Gastrocnemius medialis (tissue), 4 donors: Measurements from ENCODE around the gene PGF. TPM values are rescaled to one million over a fixed set of nuclear protein-coding genes. Genes with fewer than 3 reads are reported as not detected.

Experiments
- ATAC-seq, 2 donors: fragments of 150-250 bp; one replicate each; pipeline ENCODE4 v1.9.1; 2016
- DNase-seq, 2 donors: peaks; one replicate each; pipeline ENCODE4 v3.0.0-alpha.2; 2019
- H3K27ac ChIP-seq, 4 donors: fragments of 200-600 bp; sonication (generic); 1 replicate in 1 of 4; 2 replicates in 3 of 4; pipeline ENCODE4 v1.5.1; 2016 to 2018; ENCODE audit warnings: mild to moderate bottlenecking in 2 of 4, moderate library complexity in 1 of 4
- H3K27me3 ChIP-seq, 3 donors: fragments of 200-600 bp; sonication (generic) in 2 of 3; 1 replicate in 1 of 3; 2 replicates in 2 of 3; pipeline versions ENCODE4 v1.5.1 to v1.6.0; 2016 to 2019; ENCODE audit warnings: mild to moderate bottlenecking in 1 of 3, moderate library complexity in 1 of 3
- H3K36me3 ChIP-seq, 2 donors: fragments of 200-600 bp; sonication (generic) in 1 of 2; one replicate each; pipeline ENCODE4 v1.5.1; 2017 to 2018
- H3K4me1 ChIP-seq, 2 donors: fragments of 200-600 bp; sonication (generic) in 1 of 2; one replicate each; pipeline ENCODE4 v1.5.1; 2016 to 2017; ENCODE audit warnings: mild to moderate bottlenecking in 2 of 2
- H3K4me3 ChIP-seq, 4 donors: fragments of 200-600 bp; sonication (generic) in 3 of 4; 1 replicate in 1 of 4; 2 replicates in 3 of 4; pipeline ENCODE4 v1.5.1; 2016 to 2019; ENCODE audit warnings: mild to moderate bottlenecking in 2 of 4
- H3K9me3 ChIP-seq, 3 donors: fragments of 200-600 bp; sonication (generic) in 2 of 3; 1 replicate in 1 of 3; 2 replicates in 2 of 3; pipeline ENCODE4 v1.5.1; 2016 to 2019
- CTCF ChIP-seq, 5 experiments: fragments of 450-650 bp in 3 of 5; fragments of 200-600 bp in 2 of 5; sonication (generic) in 2 of 5; IDR thresholded peaks in 4 of 5; conservative IDR thresholded peaks in 1 of 5; 1 replicate in 4 of 5; 2 replicates in 1 of 5; pipeline ENCODE4 v1.5.1; 2016 to 2019; ENCODE audit warnings: antibody characterized with exemption in 5 of 5, mild to moderate bottlenecking in 3 of 5, moderate library complexity in 3 of 5
- POLR2A ChIP-seq, 2 donors: fragments of 450-650 bp; IDR thresholded peaks; one replicate each; pipeline ENCODE4 v1.6.1; 2017; ENCODE audit warnings: antibody characterized with exemption in 2 of 2, mild to moderate bottlenecking in 2 of 2, moderate library complexity in 2 of 2
- in situ Hi-C, 4 donors: fragments of 200-750 bp; cut with MboI; loops; one replicate each; pipeline versions ENCODE4 v1.15.0 to v1.8.0; 2017; ENCODE audit warnings: low sequenced_read_pairs in 4 of 4
- intact Hi-C: fragments of 100-400 bp; cut with DNase I; formaldehyde crosslinking; loops from one replicate; pipeline ENCODE4 v1.15.1; 2023; ENCODE audit warnings: low total_unique reads
- total RNA-seq, 4 donors: library from RNA; depleted of rRNA; stranded (reverse); fragments of >200 nt; gene quantifications; one replicate each; pipeline versions ENCODE4 v1.1.0 to v1.2.3, GENCODE V29; 2016

PGF gene
- total RNA-seq, 4 donors from 2014 or later, result 2.2 to 7.8 (median 3.8) TPM

- Histone ChIP-seq H3K36me3 (no peaks in the 10 kb centered on the region), H3K4me1 (peaks cover 9 to 11% of the 10 kb centered on the region in 2 donors), H3K27ac (no peak overlapping the region), H3K9me3 (no peaks in the 10 kb centered on the region), H3K27me3 (no peaks in the 10 kb centered on the region), H3K4me3 (no peak overlapping the region)
- ATAC-seq (no peak), DNase-seq (no peak)
- intact Hi-C loops (loop anchor here (5.0 kb wide), 1 partner anchor 37 kb away; no protein-coding TSS in a partner anchor), in situ Hi-C loops (loop anchor here in 2 of 4 donors (25.0 kb wide), 1 partner anchor 138 kb away; no protein-coding TSS in a partner anchor)
- TF ChIP-seq CTCF (IDR thresholded peaks at IDR 0.05 in 4 of 5, conservative IDR thresholded peaks at IDR 0.05 in 1 of 5) (no peak), POLR2A (IDR thresholded peaks at IDR 0.05) (no peak)
Measured at GRCh38 chr14:74949191-74949601, 6.2 kb downstream of the PGF start.

GRCh38 chr14:74948228-74949175, 6.9 kb downstream of the PGF start:
- in situ Hi-C loops, result loop anchor here in 2 of 4 donors (25.0 kb wide), 1 partner anchor 139 kb away; no protein-coding TSS in a partner anchor
- Histone ChIP-seq H3K4me1 (peaks cover 9 to 11% of the 10 kb centered on the region in 2 donors), H3K27ac (no peak overlapping the region), H3K36me3 (no peaks in the 10 kb centered on the region), H3K9me3 (no peaks in the 10 kb centered on the region), H3K27me3 (no peaks in the 10 kb centered on the region), H3K4me3 (no peak overlapping the region)
- intact Hi-C loops, result loop anchor here (5.0 kb wide), 1 partner anchor 36 kb away; no protein-coding TSS in a partner anchor
- no peak for ATAC-seq
- TF ChIP-seq POLR2A (IDR thresholded peaks at IDR 0.05), result no peak
- no peak for DNase-seq

- intact Hi-C loops, result loop anchor here (2.0 to 5.0 kb wide), 2 partner anchors 31 to 35 kb away; no protein-coding TSS in a partner anchor
- no peaks in the 10 kb centered on the region for H3K36me3 ChIP-seq
- no peaks in the 10 kb centered on the region for H3K9me3 ChIP-seq
Measured at GRCh38 chr14:74947353-74948227, 7.8 kb downstream of the PGF start.

GRCh38 chr14:74946659-74947281, 8.6 kb downstream of the PGF start:
- no peak for TF ChIP-seq POLR2A (IDR thresholded peaks at IDR 0.05)
- TF ChIP-seq CTCF (IDR thresholded peaks at IDR 0.05 in 4 of 5, conservative IDR thresholded peaks at IDR 0.05 in 1 of 5), result peak in 1 of 5 experiments; percentile 8
- intact Hi-C loops (loop anchor here (1.0 to 5.0 kb wide), 3 partner anchors 32 to 138 kb away; no protein-coding TSS in a partner anchor), in situ Hi-C loops (loop anchor here in 2 of 4 donors (25.0 kb wide), 1 partner anchor 141 kb away; no protein-coding TSS in a partner anchor)
- Histone ChIP-seq H3K9me3 (no peaks in the 10 kb centered on the region), H3K4me1 (peaks cover 18 to 24% of the 10 kb centered on the region in 2 donors), H3K4me3 (no peak overlapping the region), H3K27me3 (no peaks in the 10 kb centered on the region), H3K36me3 (no peaks in the 10 kb centered on the region), H3K27ac (peak overlapping the region in 3 of 4 donors; percentile 8 to 38 (median 37))
- peak in 1 of 2 donors; percentile 16 for ATAC-seq
- DNase-seq, result no peak

More at GRCh38 chr14:74947353-74948227, 7.8 kb downstream of the PGF start:
- peak overlapping the region in 1 of 4 donors; percentile 33 for H3K27ac ChIP-seq
- DNase-seq (no peak), ATAC-seq (no peak)
- no peak overlapping the region for H3K4me3 ChIP-seq
- TF ChIP-seq POLR2A (IDR thresholded peaks at IDR 0.05), result no peak
- no peak for TF ChIP-seq CTCF (IDR thresholded peaks at IDR 0.05 in 4 of 5, conservative IDR thresholded peaks at IDR 0.05 in 1 of 5)
- H3K27me3 ChIP-seq, result no peaks in the 10 kb centered on the region
- H3K4me1 ChIP-seq, result peaks cover 10 to 16% of the 10 kb centered on the region in 2 donors
- in situ Hi-C loops, result loop anchor here in 2 of 4 donors (25.0 kb wide), 1 partner anchor 140 kb away; no protein-coding TSS in a partner anchor
